ENCODE results near the gene DUSP28. TPM values are rescaled to one million over a fixed set of nuclear protein-coding genes. Genes with fewer than 3 reads are reported as not detected.

Gene DUSP28
- total and polyA plus RNA-seq, 2 of the 13 experiments (the other 11 are each of a cell fraction or from before 2014, with no cell fraction given) = 5.2 to 8.6 TPM

DNA sequence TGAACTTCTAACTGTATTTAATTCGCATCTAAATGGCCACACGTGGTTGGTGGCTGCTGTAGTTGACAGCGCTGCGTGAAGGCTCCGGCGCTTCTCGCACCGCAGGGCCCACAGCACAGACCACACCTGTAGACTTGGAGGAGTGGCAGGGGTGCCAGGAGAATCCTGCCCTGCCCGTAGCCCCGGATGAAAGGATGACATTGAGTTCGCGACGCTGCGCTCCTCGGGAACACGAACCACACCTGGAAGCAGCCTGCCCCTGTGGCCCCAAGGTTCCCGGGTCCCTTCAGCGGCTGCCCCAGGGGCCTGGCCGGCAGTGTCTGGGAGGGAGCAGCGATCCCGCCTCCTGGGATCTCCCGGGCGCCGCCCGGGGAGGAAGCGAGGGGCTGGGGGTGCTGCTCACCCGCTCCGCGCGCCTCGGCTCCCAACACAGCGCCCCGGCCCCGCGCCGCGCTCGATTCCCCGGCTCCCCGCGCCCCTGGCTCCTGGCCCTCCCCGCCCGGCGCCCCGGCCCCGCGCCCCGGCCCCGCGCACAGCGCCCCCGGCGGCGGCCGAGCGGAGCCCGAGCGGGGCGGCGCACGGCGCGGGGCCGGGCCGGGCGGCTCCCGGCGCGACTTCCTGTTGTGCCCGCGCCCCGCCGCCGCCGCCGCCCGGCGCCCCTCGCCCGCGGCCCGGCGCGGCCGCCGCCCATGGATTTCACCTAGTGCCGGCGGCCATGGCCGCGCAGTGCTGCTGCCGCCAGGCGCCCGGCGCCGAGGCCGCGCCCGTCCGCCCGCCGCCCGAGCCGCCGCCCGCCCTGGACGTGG lies 7.9 kb downstream of the DUSP28 start, which contains the start of gene RNPEPL1 (continued):
- TF ChIP-seq SOX6 (IDR thresholded peaks at IDR 0.05) (no peak), SOX6 (CRISPR knock-in tag; IDR thresholded peaks at IDR 0.05) (no peak), ZNF251 (CRISPR knock-in tag; IDR thresholded peaks at IDR 0.05) (no peak), ZNF878 (CRISPR knock-in tag; IDR thresholded peaks at IDR 0.05) (no peak), ZNF253 (CRISPR knock-in tag; IDR thresholded peaks at IDR 0.05; ENCODE audit: borderline replicate concordance) (no peak), THAP11 (CRISPR knock-in tag; IDR thresholded peaks at IDR 0.05) (no peak), ZNF629 (CRISPR knock-in tag; conservative IDR thresholded peaks at IDR 0.05) (no peak), ZNF296 (CRISPR knock-in tag; conservative IDR thresholded peaks at IDR 0.05) (peak; percentile 59; the same call in 1 of the 2 replicates), ZNF263 (CRISPR knock-in tag; IDR thresholded peaks at IDR 0.05) (peak; percentile 29; the same call in 1 of the 2 replicates), ZNF367 (CRISPR knock-in tag; IDR thresholded peaks at IDR 0.05; ENCODE audit: borderline replicate concordance) (no peak), NFYC (CRISPR knock-in tag; IDR thresholded peaks at IDR 0.05) (no peak), ZNF34 (CRISPR knock-in tag; IDR thresholded peaks at IDR 0.05; ENCODE audit: borderline replicate concordance) (no peak), DR1 (CRISPR knock-in tag; IDR thresholded peaks at IDR 0.05) (no peak), ARNT2 (CRISPR knock-in tag; IDR thresholded peaks at IDR 0.05; ENCODE audit: low read depth) (peak; percentile 46; the same call in 1 of the 2 replicates), TRIM24 (CRISPR knock-in tag; IDR thresholded peaks at IDR 0.05) (no peak), ZNF441 (CRISPR knock-in tag; IDR thresholded peaks at IDR 0.05; ENCODE audit: borderline replicate concordance) (no peak), ZNF563 (CRISPR knock-in tag; IDR thresholded peaks at IDR 0.05) (no peak)
- TF ChIP-seq, protein P1, sequence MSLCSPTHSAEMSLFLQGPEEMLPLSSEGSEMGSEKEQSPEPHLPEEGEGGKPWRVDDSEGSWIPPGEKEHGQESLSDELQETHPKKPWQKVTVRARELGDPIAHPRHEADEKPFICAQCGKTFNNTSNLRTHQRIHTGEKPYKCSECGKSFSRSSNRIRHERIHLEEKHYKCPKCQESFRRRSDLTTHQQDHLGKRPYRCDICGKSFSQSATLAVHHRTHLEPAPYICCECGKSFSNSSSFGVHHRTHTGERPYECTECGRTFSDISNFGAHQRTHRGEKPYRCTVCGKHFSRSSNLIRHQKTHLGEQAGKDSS (CRISPR knock-in tag; IDR thresholded peaks at IDR 0.05; ENCODE audit: borderline replicate concordance, low read depth) = no peak
- TF ChIP-seq, protein P2, sequence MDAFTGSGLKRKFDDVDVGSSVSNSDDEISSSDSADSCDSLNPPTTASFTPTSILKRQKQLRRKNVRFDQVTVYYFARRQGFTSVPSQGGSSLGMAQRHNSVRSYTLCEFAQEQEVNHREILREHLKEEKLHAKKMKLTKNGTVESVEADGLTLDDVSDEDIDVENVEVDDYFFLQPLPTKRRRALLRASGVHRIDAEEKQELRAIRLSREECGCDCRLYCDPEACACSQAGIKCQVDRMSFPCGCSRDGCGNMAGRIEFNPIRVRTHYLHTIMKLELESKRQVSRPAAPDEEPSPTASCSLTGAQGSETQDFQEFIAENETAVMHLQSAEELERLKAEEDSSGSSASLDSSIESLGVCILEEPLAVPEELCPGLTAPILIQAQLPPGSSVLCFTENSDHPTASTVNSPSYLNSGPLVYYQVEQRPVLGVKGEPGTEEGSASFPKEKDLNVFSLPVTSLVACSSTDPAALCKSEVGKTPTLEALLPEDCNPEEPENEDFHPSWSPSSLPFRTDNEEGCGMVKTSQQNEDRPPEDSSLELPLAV (CRISPR knock-in tag; conservative IDR thresholded peaks at IDR 0.05; ENCODE audit: low read depth) = no peak
- TF ChIP-seq, protein P3, sequence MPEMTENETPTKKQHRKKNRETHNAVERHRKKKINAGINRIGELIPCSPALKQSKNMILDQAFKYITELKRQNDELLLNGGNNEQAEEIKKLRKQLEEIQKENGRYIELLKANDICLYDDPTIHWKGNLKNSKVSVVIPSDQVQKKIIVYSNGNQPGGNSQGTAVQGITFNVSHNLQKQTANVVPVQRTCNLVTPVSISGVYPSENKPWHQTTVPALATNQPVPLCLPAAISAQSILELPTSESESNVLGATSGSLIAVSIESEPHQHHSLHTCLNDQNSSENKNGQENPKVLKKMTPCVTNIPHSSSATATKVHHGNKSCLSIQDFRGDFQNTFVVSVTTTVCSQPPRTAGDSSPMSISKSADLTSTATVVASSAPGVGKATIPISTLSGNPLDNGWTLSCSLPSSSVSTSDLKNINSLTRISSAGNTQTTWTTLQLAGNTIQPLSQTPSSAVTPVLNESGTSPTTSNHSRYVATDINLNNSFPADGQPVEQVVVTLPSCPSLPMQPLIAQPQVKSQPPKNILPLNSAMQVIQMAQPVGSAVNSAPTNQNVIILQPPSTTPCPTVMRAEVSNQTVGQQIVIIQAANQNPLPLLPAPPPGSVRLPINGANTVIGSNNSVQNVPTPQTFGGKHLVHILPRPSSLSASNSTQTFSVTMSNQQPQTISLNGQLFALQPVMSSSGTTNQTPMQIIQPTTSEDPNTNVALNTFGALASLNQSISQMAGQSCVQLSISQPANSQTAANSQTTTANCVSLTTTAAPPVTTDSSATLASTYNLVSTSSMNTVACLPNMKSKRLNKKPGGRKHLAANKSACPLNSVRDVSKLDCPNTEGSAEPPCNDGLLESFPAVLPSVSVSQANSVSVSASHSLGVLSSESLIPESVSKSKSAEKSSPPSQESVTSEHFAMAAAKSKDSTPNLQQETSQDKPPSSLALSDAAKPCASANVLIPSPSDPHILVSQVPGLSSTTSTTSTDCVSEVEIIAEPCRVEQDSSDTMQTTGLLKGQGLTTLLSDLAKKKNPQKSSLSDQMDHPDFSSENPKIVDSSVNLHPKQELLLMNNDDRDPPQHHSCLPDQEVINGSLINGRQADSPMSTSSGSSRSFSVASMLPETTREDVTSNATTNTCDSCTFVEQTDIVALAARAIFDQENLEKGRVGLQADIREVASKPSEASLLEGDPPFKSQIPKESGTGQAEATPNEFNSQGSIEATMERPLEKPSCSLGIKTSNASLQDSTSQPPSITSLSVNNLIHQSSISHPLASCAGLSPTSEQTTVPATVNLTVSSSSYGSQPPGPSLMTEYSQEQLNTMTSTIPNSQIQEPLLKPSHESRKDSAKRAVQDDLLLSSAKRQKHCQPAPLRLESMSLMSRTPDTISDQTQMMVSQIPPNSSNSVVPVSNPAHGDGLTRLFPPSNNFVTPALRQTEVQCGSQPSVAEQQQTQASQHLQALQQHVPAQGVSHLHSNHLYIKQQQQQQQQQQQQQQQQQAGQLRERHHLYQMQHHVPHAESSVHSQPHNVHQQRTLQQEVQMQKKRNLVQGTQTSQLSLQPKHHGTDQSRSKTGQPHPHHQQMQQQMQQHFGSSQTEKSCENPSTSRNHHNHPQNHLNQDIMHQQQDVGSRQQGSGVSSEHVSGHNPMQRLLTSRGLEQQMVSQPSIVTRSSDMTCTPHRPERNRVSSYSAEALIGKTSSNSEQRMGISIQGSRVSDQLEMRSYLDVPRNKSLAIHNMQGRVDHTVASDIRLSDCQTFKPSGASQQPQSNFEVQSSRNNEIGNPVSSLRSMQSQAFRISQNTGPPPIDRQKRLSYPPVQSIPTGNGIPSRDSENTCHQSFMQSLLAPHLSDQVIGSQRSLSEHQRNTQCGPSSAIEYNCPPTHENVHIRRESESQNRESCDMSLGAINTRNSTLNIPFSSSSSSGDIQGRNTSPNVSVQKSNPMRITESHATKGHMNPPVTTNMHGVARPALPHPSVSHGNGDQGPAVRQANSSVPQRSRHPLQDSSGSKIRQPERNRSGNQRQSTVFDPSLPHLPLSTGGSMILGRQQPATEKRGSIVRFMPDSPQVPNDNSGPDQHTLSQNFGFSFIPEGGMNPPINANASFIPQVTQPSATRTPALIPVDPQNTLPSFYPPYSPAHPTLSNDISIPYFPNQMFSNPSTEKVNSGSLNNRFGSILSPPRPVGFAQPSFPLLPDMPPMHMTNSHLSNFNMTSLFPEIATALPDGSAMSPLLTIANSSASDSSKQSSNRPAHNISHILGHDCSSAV (CRISPR knock-in tag; IDR thresholded peaks at IDR 0.05; ENCODE audit: borderline replicate concordance) = no peak
